Measurements from ENCODE around the gene C10orf62.

DNA sequence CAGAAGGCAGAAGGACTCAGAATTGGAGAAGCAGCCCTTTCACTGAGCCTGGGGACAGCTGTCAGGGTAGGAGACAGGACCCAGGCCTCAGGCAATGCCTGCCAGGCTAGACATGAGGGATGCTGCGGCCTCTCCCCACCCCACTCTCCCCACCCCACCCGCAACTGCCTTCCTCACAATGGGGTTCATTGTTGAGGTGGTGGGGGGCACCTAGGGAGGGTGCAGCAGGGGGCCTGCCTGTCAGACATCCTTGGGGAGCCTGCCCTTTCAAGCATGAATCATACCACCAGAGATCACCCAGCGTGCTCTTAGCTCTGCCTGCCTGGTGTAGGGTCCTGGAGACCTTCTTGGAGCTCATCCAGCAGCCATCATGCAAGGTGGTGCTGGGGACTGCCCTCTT lies at the start of gene C10orf62:
- TF ChIP-seq POLR2AphosphoS5 (IDR thresholded peaks at IDR 0.05; ENCODE audit: low read depth) (no peak), GABPA (IDR thresholded peaks at IDR 0.05; ENCODE audit: low read depth) (no peak)
- TF ChIP-seq, protein P1, sequence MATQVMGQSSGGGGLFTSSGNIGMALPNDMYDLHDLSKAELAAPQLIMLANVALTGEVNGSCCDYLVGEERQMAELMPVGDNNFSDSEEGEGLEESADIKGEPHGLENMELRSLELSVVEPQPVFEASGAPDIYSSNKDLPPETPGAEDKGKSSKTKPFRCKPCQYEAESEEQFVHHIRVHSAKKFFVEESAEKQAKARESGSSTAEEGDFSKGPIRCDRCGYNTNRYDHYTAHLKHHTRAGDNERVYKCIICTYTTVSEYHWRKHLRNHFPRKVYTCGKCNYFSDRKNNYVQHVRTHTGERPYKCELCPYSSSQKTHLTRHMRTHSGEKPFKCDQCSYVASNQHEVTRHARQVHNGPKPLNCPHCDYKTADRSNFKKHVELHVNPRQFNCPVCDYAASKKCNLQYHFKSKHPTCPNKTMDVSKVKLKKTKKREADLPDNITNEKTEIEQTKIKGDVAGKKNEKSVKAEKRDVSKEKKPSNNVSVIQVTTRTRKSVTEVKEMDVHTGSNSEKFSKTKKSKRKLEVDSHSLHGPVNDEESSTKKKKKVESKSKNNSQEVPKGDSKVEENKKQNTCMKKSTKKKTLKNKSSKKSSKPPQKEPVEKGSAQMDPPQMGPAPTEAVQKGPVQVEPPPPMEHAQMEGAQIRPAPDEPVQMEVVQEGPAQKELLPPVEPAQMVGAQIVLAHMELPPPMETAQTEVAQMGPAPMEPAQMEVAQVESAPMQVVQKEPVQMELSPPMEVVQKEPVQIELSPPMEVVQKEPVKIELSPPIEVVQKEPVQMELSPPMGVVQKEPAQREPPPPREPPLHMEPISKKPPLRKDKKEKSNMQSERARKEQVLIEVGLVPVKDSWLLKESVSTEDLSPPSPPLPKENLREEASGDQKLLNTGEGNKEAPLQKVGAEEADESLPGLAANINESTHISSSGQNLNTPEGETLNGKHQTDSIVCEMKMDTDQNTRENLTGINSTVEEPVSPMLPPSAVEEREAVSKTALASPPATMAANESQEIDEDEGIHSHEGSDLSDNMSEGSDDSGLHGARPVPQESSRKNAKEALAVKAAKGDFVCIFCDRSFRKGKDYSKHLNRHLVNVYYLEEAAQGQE (IDR thresholded peaks at IDR 0.05; ENCODE audit: insufficient replicate concordance, low read depth) = no peak
- TF ChIP-seq, protein P2, sequence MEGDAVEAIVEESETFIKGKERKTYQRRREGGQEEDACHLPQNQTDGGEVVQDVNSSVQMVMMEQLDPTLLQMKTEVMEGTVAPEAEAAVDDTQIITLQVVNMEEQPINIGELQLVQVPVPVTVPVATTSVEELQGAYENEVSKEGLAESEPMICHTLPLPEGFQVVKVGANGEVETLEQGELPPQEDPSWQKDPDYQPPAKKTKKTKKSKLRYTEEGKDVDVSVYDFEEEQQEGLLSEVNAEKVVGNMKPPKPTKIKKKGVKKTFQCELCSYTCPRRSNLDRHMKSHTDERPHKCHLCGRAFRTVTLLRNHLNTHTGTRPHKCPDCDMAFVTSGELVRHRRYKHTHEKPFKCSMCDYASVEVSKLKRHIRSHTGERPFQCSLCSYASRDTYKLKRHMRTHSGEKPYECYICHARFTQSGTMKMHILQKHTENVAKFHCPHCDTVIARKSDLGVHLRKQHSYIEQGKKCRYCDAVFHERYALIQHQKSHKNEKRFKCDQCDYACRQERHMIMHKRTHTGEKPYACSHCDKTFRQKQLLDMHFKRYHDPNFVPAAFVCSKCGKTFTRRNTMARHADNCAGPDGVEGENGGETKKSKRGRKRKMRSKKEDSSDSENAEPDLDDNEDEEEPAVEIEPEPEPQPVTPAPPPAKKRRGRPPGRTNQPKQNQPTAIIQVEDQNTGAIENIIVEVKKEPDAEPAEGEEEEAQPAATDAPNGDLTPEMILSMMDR (IDR thresholded peaks at IDR 0.05; ENCODE audit: insufficient read depth, low read length) = no peak
